GM12878 (cell line): ENCODE results near the gene STX1B. TPM values are rescaled to one million over a fixed set of nuclear protein-coding genes. Genes with fewer than 3 reads are reported as not detected.
"Not testable (repeated sequence)": the region's sequence is repeated elsewhere in the genome, so short reads cannot be mapped to it uniquely, and the experiment has no call there.

Experiments
- ATAC-seq: fragments of 200-7000 bp; cut with Tn5 transposase; 3 replicates; pipeline ENCODE4 v1.9.1; 2020; ENCODE audit warnings: mild to moderate bottlenecking, moderate library complexity
- BruUV-seq: library from RNA; stranded (reverse); fragments of 400-500 nt; replicated peaks from 2 replicates; lab custom pipeline; 2021; lab: Mats Ljungman, UMichigan
- CTCF ChIA-PET: fragments of 300-600 bp; sonication (Branson Sonifier 250); formaldehyde crosslinking; extraction: SDS; loops from one replicate; lab custom pipeline; 2021; ENCODE audit warnings: inconsistent platforms; lab: Yijun Ruan, JAX
- POLR2A ChIA-PET: fragments of 350-600 bp; formaldehyde crosslinking; extraction: SDS; loops from one replicate; lab custom pipeline; 2021; ENCODE audit warnings: inconsistent platforms; lab: Charles Lee
- RAD21 ChIA-PET: fragments of 300-600 bp; sonication (Branson Sonifier 250); formaldehyde crosslinking; loops from one replicate; lab custom pipeline; 2023; ENCODE audit warnings: antibody characterized with exemption; ENCODE audit not compliant: unreplicated experiment; lab: Charles Lee
- SMC1A ChIA-PET: fragments of 300-600 bp; sonication (Branson Sonifier 250); formaldehyde crosslinking; loops from one replicate; lab custom pipeline; 2023; ENCODE audit not compliant: unreplicated experiment, uncharacterized antibody; lab: Charles Lee
- DNase-seq: peaks from one replicate; pipeline ENCODE4 v3.0.0-alpha.2; 2011; ENCODE audit warnings: low read depth, low spot score
- FAIRE-seq: peaks from 3 replicates; lab custom pipeline; 2011; peaks lifted over from hg19 to GRCh38; lab: Jason Lieb, UNC
- H2AFZ ChIP-seq: 2 replicates; pipeline ENCODE4 v1.6.0; 2011; ENCODE audit warnings: low read depth, low read length, control low read depth; ENCODE audit not compliant: control insufficient read depth
- H3K27ac ChIP-seq: 2 replicates; pipeline ENCODE4 v1.5.1; 2011; ENCODE audit warnings: control low read depth; ENCODE audit not compliant: control insufficient read depth, insufficient read depth
- H3K27me3 ChIP-seq, 2 experiments: replicated peaks in 1 of 2; 2 replicates each; pipeline versions ENCODE4 v1.6.0 to v1.6.1; 2011; ENCODE audit warnings: low read length in 1 of 2; ENCODE audit not compliant: control insufficient read depth in 2 of 2, insufficient read depth in 2 of 2
- H3K36me3 ChIP-seq, 2 experiments: 2 replicates each; pipeline ENCODE4 v1.5.1; 2011; ENCODE audit warnings: low read length in 1 of 2; ENCODE audit not compliant: control insufficient read depth in 2 of 2, insufficient read depth in 2 of 2
- H3K4me1 ChIP-seq: 2 replicates; pipeline ENCODE4 v1.6.1; 2011; ENCODE audit warnings: mild to moderate bottlenecking, low read length, moderate library complexity, mixed read lengths; ENCODE audit not compliant: control insufficient read depth, insufficient read depth
- H3K4me2 ChIP-seq: 2 replicates; pipeline ENCODE4 v1.6.0; 2011; ENCODE audit warnings: control low read depth; ENCODE audit not compliant: control insufficient read depth, insufficient read depth
- H3K4me3 ChIP-seq: fragments of 200-600 bp; sonication (generic); 2 replicates; pipeline ENCODE4 v1.5.1; 2016
- H3K79me2 ChIP-seq: 2 replicates; pipeline ENCODE4 v1.6.0; 2011; ENCODE audit warnings: low read length; ENCODE audit not compliant: control insufficient read depth, insufficient read depth
- H3K9ac ChIP-seq: 2 replicates; pipeline ENCODE4 v1.8.0; 2011; ENCODE audit warnings: low read length, control low read depth, mixed read lengths; ENCODE audit not compliant: control insufficient read depth, insufficient read depth
- H3K9me3 ChIP-seq: replicated peaks from 3 replicates; pipeline ENCODE4 v1.5.1; 2011; ENCODE audit warnings: mild to moderate bottlenecking, low read length; ENCODE audit not compliant: control insufficient read depth, insufficient read depth
- H4K20me1 ChIP-seq: 2 replicates; pipeline ENCODE4 v1.6.0; 2011; ENCODE audit not compliant: control insufficient read depth, insufficient read depth
- CHD1 ChIP-seq: IDR thresholded peaks from 2 replicates; pipeline ENCODE4 v1.6.1; 2012; ENCODE audit warnings: low read depth, low read length, improper control_type of control experiment
- CREM ChIP-seq: IDR thresholded peaks from 2 replicates; pipeline ENCODE4 v1.6.1; 2014; ENCODE audit warnings: antibody characterized with exemption, low read depth
- HDAC2 ChIP-seq: fragments of 200-600 bp; sonication (generic); IDR thresholded peaks from 2 replicates; pipeline ENCODE4 v1.6.1; 2017
- WGBS: methylation state at CpG from one replicate; pipeline ENCODE4 v1.1.6; 2016; ENCODE audit warnings: low lambda C conversion rate; ENCODE audit not compliant: insufficient replicate concordance, insufficient coverage; ENCODE audit errors: missing lambda C conversion rate; 5-methylcytosine and 5-hydroxymethylcytosine counted together
- in situ Hi-C: fragments of 300-500 bp; cut with MboI; formaldehyde crosslinking; loops from 9 replicates; pipeline ENCODE4 v1.14.3; 2018; ENCODE audit warnings: mixed read lengths
- intact Hi-C: fragments of 100-400 bp; cut with micrococcal nuclease; formaldehyde crosslinking; loops from one replicate; pipeline ENCODE4 v1.14.2; 2022; ENCODE audit not compliant: unreplicated experiment
- polyA plus RNA-seq, 11 experiments: library from polyadenylated mRNA; depleted of rRNA in 4 of 11; unstranded in 6 of 11; stranded (reverse) in 5 of 11; fragments of >200 nt; fragmentation: Nextera tagmentation in 4 of 11; fragmentation: Illumina TruSeq in 1 of 11; extraction: Ambion mirVana in 4 of 11; extraction: Trizol in 1 of 11; gene quantifications; 1 replicate in 1 of 11; 2 replicates in 10 of 11; pipeline versions ENCODE4 v1.2.1 to v1.2.3, GENCODE V29; 2011 to 2016; ENCODE audit warnings: inconsistent platforms in 2 of 11, missing spikeins in 2 of 11, low read depth in 1 of 11
- total RNA-seq, 4 experiments: library from RNA; depleted of rRNA in 3 of 4; stranded (reverse); fragments of >200 nt in 3 of 4; fragmentation: Illumina TruSeq in 1 of 4; extraction: Trizol in 1 of 4; gene quantifications; 2 replicates each; pipeline versions ENCODE4 v1.2.1 to v1.2.3, GENCODE V29; 2013 to 2021
- TF ChIP-seq, protein P1 (sequence below): fragments of 450-650 bp; IDR thresholded peaks from 2 replicates; pipeline ENCODE4 v1.6.1; 2018; ENCODE audit warnings: borderline replicate concordance, mild to moderate bottlenecking; ENCODE audit not compliant: partially characterized antibody

Gene STX1B
- total and polyA plus RNA-seq, 10 of the 15 experiments (the other 5 are each of a cell fraction or from before 2014, with no cell fraction given): 0.22 to 2.5 (median 1.1) TPM

DNA sequence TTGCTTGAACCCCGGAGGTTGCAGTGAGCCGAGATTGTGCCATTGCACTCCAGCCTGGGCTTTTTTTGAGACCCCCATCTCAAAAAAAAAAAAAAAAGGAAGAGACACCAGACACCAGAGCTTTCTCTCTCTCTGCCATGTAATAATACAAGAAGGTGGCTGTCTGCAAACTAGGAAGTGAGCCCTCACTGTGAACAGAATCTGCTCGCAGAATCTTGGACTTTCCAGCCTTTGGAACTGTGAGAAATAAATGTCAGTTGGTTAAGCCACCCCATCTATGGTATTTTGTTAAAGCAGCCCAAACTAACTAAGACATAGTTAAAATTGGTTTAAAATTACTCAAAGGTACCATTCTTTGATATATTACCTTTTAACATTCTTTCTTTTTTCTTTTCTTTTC lies 10.1 kb upstream of the STX1B start:
- Histone ChIP-seq H3K79me2 (no peaks in the 10 kb centered on the region), H3K9me3 (no peaks in the 10 kb centered on the region), H3K36me3 (no peaks in the 10 kb centered on the region), H3K27ac (no peak overlapping the region), H2AFZ (no peak overlapping the region), H3K9ac (no peak overlapping the region), H3K4me2 (no peak overlapping the region), H3K27me3 (no peaks in the 10 kb centered on the region), H4K20me1 (no peaks in the 10 kb centered on the region), H3K4me1 (no peaks in the 10 kb centered on the region), H3K4me3 (no peak overlapping the region)
- ATAC-seq (no peak), DNase-seq (no peak), FAIRE-seq (no peak)
- RAD21 ChIA-PET: no interaction called here
- intact Hi-C loops: no loop called here
- in situ Hi-C loops: no loop called here
- CTCF ChIA-PET: no interaction called here
- BruUV-seq: no TSS peak
- SMC1A ChIA-PET: no interaction called here
- POLR2A ChIA-PET: interaction anchor here (0.7 kb wide), 1 partner anchor 169 kb away, joined by 4 read pairs; no protein-coding TSS in a partner anchor
- 44% methylated on average over 3 of the region's 3 CpGs for WGBS
- no peak for TF ChIP-seq HDAC2
- no peak for TF ChIP-seq CHD1
- TF ChIP-seq, protein P1, sequence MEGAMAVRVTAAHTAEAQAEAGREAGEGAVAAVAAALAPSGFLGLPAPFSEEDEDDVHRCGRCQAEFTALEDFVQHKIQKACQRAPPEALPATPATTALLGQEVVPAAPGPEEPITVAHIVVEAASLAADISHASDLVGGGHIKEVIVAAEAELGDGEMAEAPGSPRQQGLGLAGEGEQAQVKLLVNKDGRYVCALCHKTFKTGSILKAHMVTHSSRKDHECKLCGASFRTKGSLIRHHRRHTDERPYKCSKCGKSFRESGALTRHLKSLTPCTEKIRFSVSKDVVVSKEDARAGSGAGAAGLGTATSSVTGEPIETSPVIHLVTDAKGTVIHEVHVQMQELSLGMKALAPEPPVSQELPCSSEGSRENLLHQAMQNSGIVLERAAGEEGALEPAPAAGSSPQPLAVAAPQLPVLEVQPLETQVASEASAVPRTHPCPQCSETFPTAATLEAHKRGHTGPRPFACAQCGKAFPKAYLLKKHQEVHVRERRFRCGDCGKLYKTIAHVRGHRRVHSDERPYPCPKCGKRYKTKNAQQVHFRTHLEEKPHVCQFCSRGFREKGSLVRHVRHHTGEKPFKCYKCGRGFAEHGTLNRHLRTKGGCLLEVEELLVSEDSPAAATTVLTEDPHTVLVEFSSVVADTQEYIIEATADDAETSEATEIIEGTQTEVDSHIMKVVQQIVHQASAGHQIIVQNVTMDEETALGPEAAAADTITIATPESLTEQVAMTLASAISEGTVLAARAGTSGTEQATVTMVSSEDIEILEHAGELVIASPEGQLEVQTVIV: no peak
- TF ChIP-seq CREM: no peak

DNA sequence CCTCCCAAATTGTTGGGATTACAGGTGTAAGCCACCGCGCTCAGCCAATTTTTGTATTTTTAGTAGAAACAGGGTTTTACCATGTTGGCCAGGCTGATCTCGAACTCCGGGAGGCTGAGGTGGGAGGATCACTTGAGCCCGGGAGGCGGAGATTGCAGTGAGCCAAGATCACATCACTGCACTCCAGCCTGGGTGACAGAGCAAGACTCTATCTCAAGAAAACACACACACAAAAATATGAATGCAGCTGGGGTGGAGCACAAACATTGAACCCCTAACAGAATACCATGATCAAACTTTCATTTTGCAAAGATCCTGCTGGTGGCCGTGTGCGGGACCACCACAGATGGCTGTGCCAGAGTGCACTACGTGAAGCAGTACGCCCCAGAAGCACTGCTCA lies 7.3 kb upstream of the STX1B start:
- SMC1A ChIA-PET, BruUV-seq, H3K9me3 ChIP-seq, DNase-seq, H3K9ac ChIP-seq, H2AFZ ChIP-seq, intact Hi-C loops, H3K79me2 ChIP-seq, H3K27me3 ChIP-seq, in situ Hi-C loops, H3K36me3 ChIP-seq, H3K4me2 ChIP-seq, H3K4me3 ChIP-seq, H3K4me1 ChIP-seq, RAD21 ChIA-PET, FAIRE-seq, H4K20me1 ChIP-seq, H3K27ac ChIP-seq, ATAC-seq: not testable (repeated sequence)
- WGBS: 68% methylated on average over 10 of the region's 10 CpGs
- ChIA-PET CTCF (interaction anchor here (1.3 kb wide), 1 partner anchor 32 kb away, joined by 3 read pairs; no protein-coding TSS in a partner anchor), POLR2A (interaction anchor here (0.5 kb wide), 1 partner anchor 77 kb away, joined by 3 read pairs; the partner anchor contains the start of gene VKORC1)
